NCI-H2196 treated with DMSO at 0.1 percent for 48 hours (cell line): Measurements from ENCODE around the gene CHD9.
A peak's percentile ranks its signal among the peaks of the same experiment; 100 is the strongest.

Experiments
- DNase-seq: peaks from one replicate; lab custom pipeline; 2025; ENCODE audit not compliant: unreplicated experiment; lab: John Stamatoyannopoulos, UW

Gene CHD9

DNA sequence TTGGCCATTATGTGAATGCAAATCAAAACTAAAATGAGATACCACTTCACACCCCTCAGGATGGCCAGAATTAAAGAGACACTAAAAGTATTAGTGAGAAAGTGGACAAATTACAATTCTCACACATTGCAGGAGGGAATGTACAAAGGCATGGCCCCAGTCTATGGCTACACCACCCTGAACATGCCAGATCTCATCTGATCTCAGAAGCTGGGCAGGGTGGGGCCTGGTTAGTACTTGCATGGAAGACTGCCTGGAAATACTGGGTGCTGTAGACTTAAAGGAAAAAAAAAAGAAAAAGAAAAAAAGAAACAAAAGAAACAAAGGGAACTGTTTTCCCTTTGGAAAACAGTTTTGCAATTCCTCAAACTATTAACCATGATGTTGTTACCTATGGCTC, 282.5 kb downstream of the CHD9 start:
- no peak for DNase-seq

DNA sequence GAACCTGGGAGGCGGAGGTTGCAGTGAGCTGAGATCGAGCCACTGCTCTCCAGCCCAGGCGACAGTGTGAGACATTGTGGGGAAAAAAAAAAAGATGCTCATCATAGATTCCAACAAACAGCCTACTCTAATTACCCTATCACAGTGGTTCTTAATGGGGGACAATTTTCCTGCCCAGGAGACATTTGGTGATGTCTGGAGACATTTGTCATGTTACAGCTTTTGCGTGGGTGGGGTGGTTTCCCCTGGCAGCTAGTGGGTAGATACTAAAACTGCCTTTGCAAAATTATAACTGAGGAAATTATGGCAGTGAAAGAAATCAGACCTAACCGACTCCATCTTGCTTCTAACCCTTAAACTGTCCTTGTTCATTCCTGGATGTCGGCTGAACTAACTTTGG, 287.0 kb downstream of the CHD9 start:
- DNase-seq, result no peak

DNA sequence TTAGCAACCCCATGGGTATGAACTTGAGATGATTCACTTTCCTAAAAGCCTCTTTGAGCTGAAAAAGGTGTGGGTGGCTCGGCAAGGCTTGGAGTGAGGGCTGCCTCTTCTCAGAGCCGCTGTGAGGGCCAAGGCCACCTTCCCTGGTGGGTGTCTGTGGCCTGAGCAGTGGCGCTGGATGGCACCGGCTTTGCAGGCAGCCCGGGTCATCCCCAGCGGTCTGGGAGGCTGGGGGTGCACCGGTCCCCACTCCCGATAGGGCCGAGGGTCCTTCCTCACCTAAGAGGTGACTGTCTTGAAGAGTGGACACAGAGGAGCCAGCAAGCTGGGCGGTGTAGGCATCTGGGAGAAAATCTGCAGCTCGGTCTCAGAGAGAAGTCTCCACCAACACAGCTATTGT, 300.3 kb downstream of the CHD9 start:
- DNase-seq, result no peak

DNA sequence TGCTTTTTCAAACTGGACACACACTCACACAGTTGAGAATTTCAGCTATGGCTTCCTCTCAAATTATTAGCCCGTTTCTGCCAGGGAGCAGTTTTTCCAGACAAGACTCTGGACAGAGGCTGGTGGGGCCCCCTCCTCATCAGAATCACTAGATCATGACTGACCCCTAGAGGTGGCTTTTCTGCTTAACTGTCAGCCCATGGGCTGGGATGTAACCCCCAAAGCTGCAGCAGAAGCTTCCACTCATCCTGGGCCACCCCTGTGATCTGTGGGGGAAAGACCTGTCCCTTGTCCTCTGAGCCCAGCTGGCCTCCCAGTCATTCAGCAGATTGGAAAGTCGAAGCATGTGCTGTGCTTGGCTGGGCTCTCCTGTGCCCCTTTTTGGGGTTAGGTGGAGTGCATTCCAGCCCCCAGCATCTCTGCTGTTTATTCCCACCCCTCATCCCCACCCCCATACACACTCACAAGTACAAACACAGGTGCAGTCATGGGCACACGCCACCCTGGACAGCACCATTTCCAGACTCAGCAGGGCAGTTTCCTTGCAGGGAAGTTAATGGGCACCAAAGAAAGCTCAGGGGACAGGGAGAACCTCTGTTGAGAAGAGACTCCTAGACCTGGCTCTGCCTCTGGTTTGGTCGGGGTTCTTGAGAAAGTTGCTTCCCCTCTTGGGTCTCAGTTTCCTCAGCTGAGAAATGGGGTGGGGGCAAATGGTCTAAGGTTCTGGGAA, 301.9 kb downstream of the CHD9 start:
- DNase-seq, result no peak

DNA sequence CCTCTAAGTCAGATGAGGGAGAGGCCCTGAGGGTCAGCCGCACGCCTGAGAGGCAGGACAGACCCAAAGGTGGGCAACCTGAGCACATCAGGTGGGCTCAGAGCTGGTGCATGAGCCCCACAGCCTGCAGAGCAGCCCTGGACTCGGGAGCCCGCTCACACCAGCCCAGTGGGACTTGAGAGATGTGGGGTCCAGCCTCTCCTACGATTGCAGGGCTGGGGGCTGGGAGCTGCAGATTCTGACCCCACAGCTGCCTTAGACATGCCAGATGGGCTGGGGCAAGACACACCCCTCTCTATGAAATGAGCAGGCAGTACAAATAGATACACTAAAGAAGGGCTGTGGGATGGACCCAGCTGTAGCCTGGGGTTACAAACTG, 302.4 kb downstream of the CHD9 start:
- no peak for DNase-seq

DNA sequence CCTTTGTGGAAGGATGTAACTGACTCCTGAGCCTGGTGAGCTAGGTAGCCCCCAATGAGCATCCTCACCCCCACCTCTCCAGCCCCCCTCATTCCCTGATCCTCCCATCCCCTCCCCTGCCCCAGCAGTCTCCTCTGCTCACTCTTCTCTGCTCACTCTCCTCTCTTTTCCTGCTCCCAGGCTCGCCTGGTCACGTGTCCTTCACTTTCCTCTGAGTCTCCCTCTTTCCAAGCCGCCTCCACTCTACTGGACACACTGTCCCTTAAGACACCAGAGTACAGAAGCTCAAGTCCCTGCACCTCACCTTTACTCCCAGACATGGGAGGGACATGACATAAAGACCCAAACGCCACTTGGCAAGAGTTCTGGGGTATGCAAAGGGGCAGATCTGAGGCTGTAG, 303.2 kb downstream of the CHD9 start:
- no peak for DNase-seq

DNA sequence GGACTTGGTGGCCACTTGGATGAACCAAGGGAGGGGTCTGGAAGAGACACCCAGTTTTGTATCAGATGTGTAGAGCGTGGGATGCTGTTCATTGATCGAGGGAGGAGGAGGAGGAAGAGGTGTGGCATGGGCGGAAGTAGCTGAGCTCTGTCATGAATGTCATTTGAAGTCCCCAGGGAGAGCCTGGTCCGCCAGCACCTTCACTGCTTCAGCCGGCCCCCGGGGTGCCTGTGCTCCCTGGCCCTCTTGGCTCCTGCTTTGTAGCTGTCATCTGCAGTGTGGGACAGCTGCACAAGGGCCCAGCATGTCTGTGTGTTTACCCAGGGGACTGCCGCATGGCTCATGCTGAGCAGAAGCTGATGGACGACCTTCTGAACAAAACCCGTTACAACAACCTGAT, 304.1 kb downstream of the CHD9 start:
- no peak for DNase-seq

DNA sequence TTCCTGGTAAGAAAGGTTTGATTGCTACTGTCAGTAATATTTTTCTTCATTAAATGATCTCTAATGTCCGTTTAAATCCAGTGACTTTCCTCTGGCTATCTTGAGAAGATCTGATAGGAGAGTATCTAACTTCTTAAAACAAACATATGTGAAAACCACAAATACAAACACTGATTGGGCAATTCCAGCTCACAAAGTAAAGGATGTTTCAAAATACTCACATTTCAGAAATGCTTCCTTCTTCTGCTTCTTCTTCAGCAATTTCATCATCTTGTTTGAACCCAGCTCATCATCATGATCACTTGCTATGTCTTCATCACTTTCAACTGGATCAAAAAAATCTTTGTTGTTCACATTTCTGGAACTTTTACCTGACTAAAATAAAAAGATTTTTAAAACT, 315.1 kb downstream of the CHD9 start:
- DNase-seq, result no peak

DNA sequence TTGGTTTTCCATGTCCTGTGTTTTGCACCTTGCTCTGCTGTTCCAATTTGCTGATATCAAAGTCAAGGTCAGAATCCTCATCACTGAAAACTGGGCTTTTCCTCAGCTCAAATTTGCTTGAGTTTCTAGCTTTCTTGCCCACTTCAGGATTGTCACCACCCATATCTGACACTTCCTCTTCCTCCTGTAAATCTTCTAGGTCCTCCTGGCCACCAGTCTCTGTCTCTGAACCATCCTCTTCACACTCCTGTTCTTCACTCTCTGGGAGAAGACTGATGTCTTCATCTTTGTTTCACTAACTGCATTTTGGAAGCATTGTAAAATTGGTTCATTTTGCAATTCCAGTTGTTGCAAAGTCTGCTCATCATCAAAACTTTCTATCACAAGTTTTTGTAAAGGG, 316.0 kb downstream of the CHD9 start:
- DNase-seq, result no peak

DNA sequence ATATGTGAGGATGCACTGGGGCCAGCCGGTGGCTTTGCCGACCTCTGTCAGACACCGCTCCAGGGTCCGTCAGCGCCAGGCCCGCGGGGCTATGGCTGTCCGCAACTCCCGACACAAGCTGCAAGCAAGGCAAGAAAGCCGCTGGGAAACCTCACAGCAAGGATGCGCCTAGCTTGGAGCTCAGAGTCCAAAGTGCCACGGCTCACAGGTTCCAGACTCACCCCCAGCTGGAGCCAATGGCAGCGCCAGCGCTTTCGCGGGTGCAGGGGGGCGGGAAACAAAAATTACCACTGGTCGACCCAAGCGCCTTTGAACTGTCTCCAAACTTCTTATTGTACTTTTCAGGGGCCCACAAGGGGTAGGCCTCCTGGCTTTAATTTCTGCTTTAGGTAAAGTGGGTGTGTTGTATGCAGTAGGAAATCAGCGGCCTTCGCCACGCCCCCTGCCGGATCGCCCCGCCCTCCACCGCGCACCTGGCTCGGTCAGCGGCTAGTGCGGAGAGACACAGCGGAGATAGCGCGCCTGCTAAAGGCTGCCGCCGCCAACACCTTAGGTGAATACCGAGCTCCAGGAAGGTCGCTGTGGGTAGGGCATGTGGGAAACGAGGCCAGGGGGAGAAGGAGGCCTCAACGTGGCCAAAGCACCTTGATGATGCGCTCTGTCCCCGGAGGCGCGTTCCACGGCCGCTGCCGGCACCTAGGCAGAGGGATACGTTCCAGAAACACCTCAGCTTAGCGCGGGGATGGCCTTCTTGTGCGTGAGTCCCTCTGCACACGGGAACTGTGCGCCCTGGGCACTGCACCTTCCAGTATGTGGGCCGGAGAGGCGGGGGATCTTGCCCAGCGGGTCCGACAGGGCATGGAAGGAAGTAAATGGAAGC, 318.4 kb downstream of the CHD9 start:
- DNase-seq, result peak; percentile 39

DNA sequence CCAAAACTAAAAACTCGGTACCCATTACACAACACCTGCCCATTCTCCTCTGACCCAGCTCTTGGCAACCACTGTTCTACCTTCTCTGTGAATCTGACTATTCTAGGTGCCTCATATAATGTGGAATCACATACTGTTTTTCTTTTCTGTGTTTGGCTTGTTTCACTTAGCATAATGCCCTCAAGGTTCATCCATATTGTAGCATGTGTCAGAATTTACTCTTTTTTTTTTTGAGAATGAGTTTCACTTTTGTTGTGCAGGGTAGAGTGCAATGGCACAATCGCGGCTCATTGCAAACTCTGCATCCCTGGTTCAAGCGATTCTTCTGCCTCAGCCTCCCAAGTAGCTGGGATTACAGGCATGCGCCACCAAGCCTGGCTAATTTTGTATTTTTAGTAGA, 320.0 kb downstream of the CHD9 start:
- no peak for DNase-seq

DNA sequence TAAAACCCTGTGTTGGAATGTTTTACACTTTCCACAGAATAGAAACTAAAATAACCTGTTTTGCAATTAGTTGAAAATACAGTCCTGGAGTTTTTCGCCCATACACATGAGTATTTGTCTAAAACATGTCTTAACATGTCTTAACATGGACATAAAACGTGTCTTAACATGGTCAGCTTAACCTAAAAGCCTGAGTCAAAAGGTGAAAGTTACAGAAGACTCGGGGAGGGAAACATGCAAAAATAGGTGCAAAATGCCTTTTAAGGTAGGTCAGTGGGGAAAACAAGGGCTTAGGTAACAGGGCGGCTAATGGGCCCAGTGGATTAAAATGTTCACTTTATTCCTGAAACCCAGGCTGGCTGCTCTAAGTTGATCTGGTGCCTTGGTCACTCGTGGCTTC, 323.3 kb downstream of the CHD9 start:
- DNase-seq, result no peak
